GM10847 (cell line): ENCODE data around the gene FLYWCH1.

ENCODE experiments used
- POLR2A ChIP-seq: IDR thresholded peaks from 2 replicates; pipeline ENCODE4 v1.6.1; 2011; ENCODE audit not compliant: insufficient read length; ENCODE audit errors: extremely low read depth

Gene FLYWCH1

GRCh38 chr16:2991566-2992261 is 80.0 kb downstream of the FLYWCH1 start:
- TF ChIP-seq POLR2A = no peak

- TF ChIP-seq POLR2A = no peak
Observed at GRCh38 chr16:2992383-2993081, 80.8 kb downstream of the FLYWCH1 start.

- TF ChIP-seq POLR2A = no peak
Observed at GRCh38 chr16:2996298-2996697, 84.6 kb downstream of the FLYWCH1 start.

GRCh38 chr16:2999929-3000328 is 88.2 kb downstream of the FLYWCH1 start:
- TF ChIP-seq POLR2A = no peak

GRCh38 chr16:3000540-3000939 is 88.8 kb downstream of the FLYWCH1 start:
- TF ChIP-seq POLR2A = no peak
